22Rv1 (cell line): ENCODE data around the gene CLK3.

Experiments used
- CTCF ChIP-seq: fragments of 450-650 bp; IDR thresholded peaks from 2 replicates; pipeline ENCODE4 v1.5.1; 2017; ENCODE audit warnings: mild to moderate bottlenecking
- ZFX ChIP-seq: fragments of 450-650 bp; IDR thresholded peaks from 2 replicates; pipeline ENCODE4 v1.6.1; 2017; ENCODE audit warnings: antibody characterized with exemption, borderline replicate concordance

GRCh38 chr15:74603789-74604705 is 11.6 kb upstream of the CLK3 start:
- no peak for TF ChIP-seq CTCF
- TF ChIP-seq ZFX = no peak
